OCI-LY1 (cell line): ENCODE measurements around the gene GOLGA6B.

Experiments
- CTCF ChIP-seq: fragments of 200-600 bp; sonication (generic), shearing (Covaris generic); IDR thresholded peaks from 2 replicates; pipeline ENCODE4 v1.5.1; 2017; ENCODE audit warnings: mild to moderate bottlenecking, antibody characterized with exemption, low read length, moderate library complexity, mixed read lengths
- EZH2 ChIP-seq: fragments of 200-600 bp; sonication (generic), shearing (Covaris generic); IDR thresholded peaks from 2 replicates; pipeline ENCODE4 v1.8.0; 2017; ENCODE audit warnings: borderline replicate concordance, mixed run types, mild to moderate bottlenecking, antibody characterized with exemption, low read length, moderate library complexity, mixed read lengths

- TF ChIP-seq CTCF (no peak), EZH2 (no peak)
Measured at GRCh38 chr15:72616491-72617210, 37.8 kb upstream of the GOLGA6B start.
